ENCODE data around the gene IGFL1.
"Not testable (repeated sequence)": the region's sequence is repeated elsewhere in the genome, so short reads cannot be mapped to it uniquely, and the experiment has no call there.

DNA sequence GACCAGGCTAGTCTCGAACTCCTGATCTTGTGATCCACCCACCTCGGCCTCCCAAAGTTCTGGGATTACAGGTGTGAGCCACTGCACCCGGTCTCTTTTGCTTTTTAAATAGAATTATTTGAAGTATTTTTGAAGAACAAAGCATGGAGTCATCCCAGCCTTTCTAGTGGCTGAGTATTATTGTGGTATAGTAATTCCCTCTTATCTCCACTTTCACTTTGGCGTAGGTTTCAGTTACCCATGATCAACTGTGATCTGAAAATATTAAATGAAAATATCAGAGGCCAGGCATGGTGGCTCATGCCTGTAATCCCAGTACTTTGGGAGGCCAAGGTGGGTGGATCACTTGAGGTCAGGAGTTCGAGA is 36.9 kb upstream of the IGFL1 start:
- TF ChIP-seq, protein P1, sequence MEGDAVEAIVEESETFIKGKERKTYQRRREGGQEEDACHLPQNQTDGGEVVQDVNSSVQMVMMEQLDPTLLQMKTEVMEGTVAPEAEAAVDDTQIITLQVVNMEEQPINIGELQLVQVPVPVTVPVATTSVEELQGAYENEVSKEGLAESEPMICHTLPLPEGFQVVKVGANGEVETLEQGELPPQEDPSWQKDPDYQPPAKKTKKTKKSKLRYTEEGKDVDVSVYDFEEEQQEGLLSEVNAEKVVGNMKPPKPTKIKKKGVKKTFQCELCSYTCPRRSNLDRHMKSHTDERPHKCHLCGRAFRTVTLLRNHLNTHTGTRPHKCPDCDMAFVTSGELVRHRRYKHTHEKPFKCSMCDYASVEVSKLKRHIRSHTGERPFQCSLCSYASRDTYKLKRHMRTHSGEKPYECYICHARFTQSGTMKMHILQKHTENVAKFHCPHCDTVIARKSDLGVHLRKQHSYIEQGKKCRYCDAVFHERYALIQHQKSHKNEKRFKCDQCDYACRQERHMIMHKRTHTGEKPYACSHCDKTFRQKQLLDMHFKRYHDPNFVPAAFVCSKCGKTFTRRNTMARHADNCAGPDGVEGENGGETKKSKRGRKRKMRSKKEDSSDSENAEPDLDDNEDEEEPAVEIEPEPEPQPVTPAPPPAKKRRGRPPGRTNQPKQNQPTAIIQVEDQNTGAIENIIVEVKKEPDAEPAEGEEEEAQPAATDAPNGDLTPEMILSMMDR (conservative IDR thresholded peaks at IDR 0.05 in 1 of 2, IDR thresholded peaks at IDR 0.05 in 1 of 2; ENCODE audit: extremely low read depth in 1 of 2, insufficient read depth in 1 of 2, low read depth in 1 of 2, low read length in 2 of 2): not testable (repeated sequence)
- TF ChIP-seq EZH2 (IDR thresholded peaks at IDR 0.05; ENCODE audit: borderline replicate concordance, low read length): not testable (repeated sequence)

Data from mammary epithelial cell (primary cell).